Cerebellar nuclear complex (tissue), 1 donor: ENCODE data around the gene ADGRG7.

ENCODE experiments used
- DNase-seq, 2 experiments: peaks; one replicate each; lab custom pipeline; 2025; lab: John Stamatoyannopoulos, UW

Gene ADGRG7

DNA sequence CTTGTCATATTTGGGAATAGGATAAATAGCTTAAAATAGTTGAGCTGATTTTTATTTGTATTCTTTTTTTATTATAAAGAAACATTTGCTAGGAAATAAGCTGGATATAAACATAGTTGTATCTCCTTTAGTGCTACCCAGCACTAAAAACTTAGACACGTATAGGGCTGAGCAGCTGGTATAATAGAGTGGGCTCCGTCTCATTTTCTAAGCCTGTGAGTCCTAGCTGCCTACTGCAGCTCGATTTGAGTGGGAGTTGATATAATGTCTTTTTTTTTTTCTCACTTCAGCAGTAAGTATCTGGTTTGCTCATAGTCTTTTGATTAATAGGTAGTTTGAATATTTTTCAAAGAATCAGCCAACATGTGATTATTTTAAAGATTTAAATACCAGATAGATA, 134.1 kb downstream of the ADGRG7 start:
- no peak for DNase-seq

DNA sequence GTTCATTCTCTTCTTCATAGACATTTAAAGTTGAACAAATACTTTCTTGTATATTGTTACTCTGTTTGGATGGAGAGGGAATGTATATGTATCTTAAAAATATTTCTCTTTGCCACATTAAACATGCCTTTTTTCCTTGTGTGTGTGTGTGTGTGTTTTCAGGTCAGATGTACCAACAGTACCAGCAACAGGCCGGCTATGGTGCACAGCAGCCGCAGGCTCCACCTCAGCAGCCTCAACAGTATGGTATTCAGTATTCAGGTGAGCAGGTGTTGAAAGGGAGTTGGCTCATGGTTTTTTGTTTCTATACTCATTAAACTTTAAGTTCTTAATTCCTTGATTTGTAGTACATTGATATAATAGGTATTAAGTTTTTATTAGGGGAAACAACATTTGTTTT, 135.3 kb downstream of the ADGRG7 start:
- no peak for DNase-seq
